ENCODE data around the gene IQGAP1. TPM values are rescaled to one million over a fixed set of nuclear protein-coding genes. Genes with fewer than 3 reads are reported as not detected.

Gene IQGAP1
- total RNA-seq, 1 donor from 2014 or later = 178 TPM

GRCh38 chr15:90402223-90402622, 14.2 kb downstream of the IQGAP1 start:
- DNase-seq (ENCODE audit: extremely low spot score, unreplicated experiment) = no peak
- H3K4me3 Mint-ChIP-seq (ENCODE audit: unreplicated experiment) = peak overlapping the region; percentile 56
- H3K27me3 Mint-ChIP-seq (ENCODE audit: unreplicated experiment) = no peaks in the 10 kb centered on the region
- H3K9me3 Mint-ChIP-seq (ENCODE audit: unreplicated experiment) = no peaks in the 10 kb centered on the region
- TF ChIP-seq, protein P1, sequence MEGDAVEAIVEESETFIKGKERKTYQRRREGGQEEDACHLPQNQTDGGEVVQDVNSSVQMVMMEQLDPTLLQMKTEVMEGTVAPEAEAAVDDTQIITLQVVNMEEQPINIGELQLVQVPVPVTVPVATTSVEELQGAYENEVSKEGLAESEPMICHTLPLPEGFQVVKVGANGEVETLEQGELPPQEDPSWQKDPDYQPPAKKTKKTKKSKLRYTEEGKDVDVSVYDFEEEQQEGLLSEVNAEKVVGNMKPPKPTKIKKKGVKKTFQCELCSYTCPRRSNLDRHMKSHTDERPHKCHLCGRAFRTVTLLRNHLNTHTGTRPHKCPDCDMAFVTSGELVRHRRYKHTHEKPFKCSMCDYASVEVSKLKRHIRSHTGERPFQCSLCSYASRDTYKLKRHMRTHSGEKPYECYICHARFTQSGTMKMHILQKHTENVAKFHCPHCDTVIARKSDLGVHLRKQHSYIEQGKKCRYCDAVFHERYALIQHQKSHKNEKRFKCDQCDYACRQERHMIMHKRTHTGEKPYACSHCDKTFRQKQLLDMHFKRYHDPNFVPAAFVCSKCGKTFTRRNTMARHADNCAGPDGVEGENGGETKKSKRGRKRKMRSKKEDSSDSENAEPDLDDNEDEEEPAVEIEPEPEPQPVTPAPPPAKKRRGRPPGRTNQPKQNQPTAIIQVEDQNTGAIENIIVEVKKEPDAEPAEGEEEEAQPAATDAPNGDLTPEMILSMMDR (IDR thresholded peaks at IDR 0.05) = no peak
- peak overlapping the region; percentile 99 for H3K27ac Mint-ChIP-seq (ENCODE audit: unreplicated experiment)
- H3K4me1 Mint-ChIP-seq (ENCODE audit: unreplicated experiment) = peaks cover 78% of the 10 kb centered on the region
- H3K36me3 Mint-ChIP-seq (ENCODE audit: unreplicated experiment) = no peaks in the 10 kb centered on the region

DNA sequence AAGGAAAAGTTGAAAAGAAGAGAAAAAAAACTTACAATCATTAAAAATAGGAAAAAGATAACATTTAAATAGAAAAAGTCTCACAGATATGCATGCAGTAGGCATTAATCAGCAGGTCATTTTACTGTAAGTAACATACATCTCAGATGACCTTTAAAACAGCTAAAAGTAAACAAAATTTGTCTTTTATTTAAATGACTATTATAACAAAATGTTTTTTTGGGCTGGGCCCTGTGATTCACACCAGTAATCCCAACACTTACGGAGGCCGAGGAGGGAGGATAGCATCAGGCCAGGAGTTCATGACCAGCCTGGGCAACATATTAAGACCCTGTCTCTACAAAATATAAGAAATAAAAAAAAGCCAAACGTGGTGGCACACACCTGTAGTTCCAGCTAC, 14.7 kb downstream of the IQGAP1 start:
- Mint-ChIP-seq H3K36me3 (ENCODE audit: unreplicated experiment) (no peaks in the 10 kb centered on the region), H3K9me3 (ENCODE audit: unreplicated experiment) (no peaks in the 10 kb centered on the region), H3K27ac (ENCODE audit: unreplicated experiment) (peak overlapping the region; percentile 99), H3K4me3 (ENCODE audit: unreplicated experiment) (peak overlapping the region; percentile 56), H3K4me1 (ENCODE audit: unreplicated experiment) (peaks cover 84% of the 10 kb centered on the region), H3K27me3 (ENCODE audit: unreplicated experiment) (no peaks in the 10 kb centered on the region)
- no peak for DNase-seq (ENCODE audit: extremely low spot score, unreplicated experiment)
- TF ChIP-seq, protein P1 (IDR thresholded peaks at IDR 0.05) = no peak

- Mint-ChIP-seq H3K4me1 (ENCODE audit: unreplicated experiment) (peaks cover 87% of the 10 kb centered on the region), H3K36me3 (ENCODE audit: unreplicated experiment) (peaks cover 6% of the 10 kb centered on the region), H3K4me3 (ENCODE audit: unreplicated experiment) (no peak overlapping the region), H3K27ac (ENCODE audit: unreplicated experiment) (peak overlapping the region; percentile 67), H3K9me3 (ENCODE audit: unreplicated experiment) (no peaks in the 10 kb centered on the region), H3K27me3 (ENCODE audit: unreplicated experiment) (no peaks in the 10 kb centered on the region)
- TF ChIP-seq, protein P1 (IDR thresholded peaks at IDR 0.05) = no peak
- no peak for DNase-seq (ENCODE audit: extremely low spot score, unreplicated experiment)
These were observed 17.1 kb downstream of the IQGAP1 start for GRCh38 chr15:90405055-90405607.

DNA sequence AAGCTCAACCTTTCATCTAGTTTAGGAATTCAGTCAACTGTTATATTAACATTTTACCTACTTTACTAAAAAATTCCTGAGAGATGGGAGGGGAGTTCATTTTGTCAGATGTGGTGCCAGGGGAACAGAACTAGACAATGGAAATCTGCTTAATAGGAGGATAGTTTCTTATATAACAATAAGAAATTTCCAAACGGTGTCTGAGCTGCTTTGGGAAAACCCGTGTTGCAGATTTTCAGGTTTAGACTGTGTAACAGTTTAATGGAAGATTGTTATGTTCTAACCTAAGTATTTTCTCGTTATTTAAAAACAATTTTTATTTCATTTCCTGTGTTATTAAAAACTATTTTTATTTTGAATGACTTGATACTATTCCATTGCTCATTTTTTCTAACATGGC, 19.3 kb downstream of the IQGAP1 start:
- Mint-ChIP-seq H3K27me3 (ENCODE audit: unreplicated experiment) (no peaks in the 10 kb centered on the region), H3K4me3 (ENCODE audit: unreplicated experiment) (no peak overlapping the region), H3K36me3 (ENCODE audit: unreplicated experiment) (peaks cover 6% of the 10 kb centered on the region), H3K4me1 (ENCODE audit: unreplicated experiment) (peaks cover 79% of the 10 kb centered on the region), H3K9me3 (ENCODE audit: unreplicated experiment) (no peaks in the 10 kb centered on the region), H3K27ac (ENCODE audit: unreplicated experiment) (peak overlapping the region; percentile 67)
- no peak for DNase-seq (ENCODE audit: extremely low spot score, unreplicated experiment)
- TF ChIP-seq, protein P1 (IDR thresholded peaks at IDR 0.05) = no peak

GRCh38 chr15:90407871-90408317, 19.9 kb downstream of the IQGAP1 start:
- Mint-ChIP-seq H3K27ac (ENCODE audit: unreplicated experiment) (peak overlapping the region; percentile 67), H3K4me1 (ENCODE audit: unreplicated experiment) (peaks cover 79% of the 10 kb centered on the region), H3K27me3 (ENCODE audit: unreplicated experiment) (no peaks in the 10 kb centered on the region), H3K9me3 (ENCODE audit: unreplicated experiment) (no peaks in the 10 kb centered on the region), H3K4me3 (ENCODE audit: unreplicated experiment) (no peak overlapping the region), H3K36me3 (ENCODE audit: unreplicated experiment) (peaks cover 6% of the 10 kb centered on the region)
- TF ChIP-seq, protein P1 (IDR thresholded peaks at IDR 0.05) = no peak
- no peak for DNase-seq (ENCODE audit: extremely low spot score, unreplicated experiment)
